ENCODE results near the gene ECD. TPM values are rescaled to one million over a fixed set of nuclear protein-coding genes. Genes with fewer than 3 reads are reported as not detected.

ECD gene
- total RNA-seq: 10 to 100 TPM in 3 of 4 donors, 1 to 10 TPM in 1; 6.4 to 27.0 (median 24.7) TPM

GRCh38 chr10:73167783-73168464 lies at the start of gene ECD, which contains the start of gene FAM149B1:
ECD (minus strand) TSS chr10:73168008; CDS start chr10:73163937, 4,071 bp downstream.
FAM149B1 (plus strand) TSS chr10:73168119; CDS start chr10:73168340, 221 bp downstream.
- DNase-seq: peak; percentile 95
- Histone ChIP-seq H3K27me3 (no peaks in the 10 kb centered on the region), H3K9me3 (no peaks in the 10 kb centered on the region), H3K36me3 (peaks cover 0 to 9% (median 2%) of the 10 kb centered on the region in 4 donors), H3K4me3 (peak within 1 kb of the TSS; percentile 76 to 94 (median 88)), H3K4me1 (peaks cover 11 to 49% (median 19%) of the 10 kb centered on the region in 4 donors), H3K27ac (peak within 1 kb of the TSS; percentile 96 to 99 (median 96))
- intact Hi-C loops (cut with DNase I; ENCODE audit: low total_unique reads) (loop anchor here (5.0 kb wide), 1 partner anchor 1381 kb away; no protein-coding TSS in a partner anchor), in situ Hi-C loops (cut with MboI; ENCODE audit: low pct_ligation_motif_present in 1 of 4, low pct_unique_long_range_greater_than_20kb in 1 of 4, low sequenced_read_pairs in 3 of 4) (loop anchor here in 2 of 4 donors (10.0 to 25.0 kb wide), 3 partner anchors 63 to 806 kb away; partner anchors contain the start of genes DNAJB12 (in 1 of the 2) and P4HA1 (in 1 of the 2))
- 1% methylated on average over 35 of the region's 49 CpGs; no CpG with 5 or more reads in 1 of the 2 donors for WGBS, 2 donors (ENCODE audit: low coverage in 1 of 2)
- TF ChIP-seq POLR2AphosphoS5 (IDR thresholded peaks at IDR 0.05) (peak; percentile 97 to 98 (median 97)), POLR2A (IDR thresholded peaks at IDR 0.05) (peak; percentile 96), CTCF (IDR thresholded peaks at IDR 0.05) (peak in 3 of 5 experiments; percentile 25 to 44 (median 26)), EP300 (IDR thresholded peaks at IDR 0.05; ENCODE audit: low read depth) (no peak)

- Histone ChIP-seq H3K36me3 (peaks cover 0 to 15% (median 0%) of the 10 kb centered on the region in 4 donors), H3K9me3 (no peaks in the 10 kb centered on the region), H3K27ac (no peak overlapping the region), H3K4me3 (no peak overlapping the region), H3K27me3 (no peaks in the 10 kb centered on the region), H3K4me1 (no peaks in the 10 kb centered on the region)
- intact Hi-C loops (cut with DNase I; ENCODE audit: low total_unique reads) (no loop called here), in situ Hi-C loops (cut with MboI; ENCODE audit: low pct_ligation_motif_present in 1 of 4, low pct_unique_long_range_greater_than_20kb in 1 of 4, low sequenced_read_pairs in 3 of 4) (no loop called here)
- WGBS, 2 donors (ENCODE audit: low coverage in 1 of 2): 100% methylated on average over 1 of the region's 1 CpG
- TF ChIP-seq EP300 (IDR thresholded peaks at IDR 0.05; ENCODE audit: low read depth) (no peak), POLR2A (IDR thresholded peaks at IDR 0.05) (no peak), POLR2AphosphoS5 (IDR thresholded peaks at IDR 0.05) (no peak), CTCF (IDR thresholded peaks at IDR 0.05) (no peak)
- no peak for DNase-seq
These were observed 47.9 kb upstream of the ECD start for GRCh38 chr10:73215749-73216148.

- no peak for TF ChIP-seq POLR2AphosphoS5 (IDR thresholded peaks at IDR 0.05)
- no peak for TF ChIP-seq POLR2A (IDR thresholded peaks at IDR 0.05)
- in situ Hi-C loops (cut with MboI; ENCODE audit: low pct_ligation_motif_present in 1 of 4, low pct_unique_long_range_greater_than_20kb in 1 of 4, low sequenced_read_pairs in 3 of 4): no loop called here
- Histone ChIP-seq H3K9me3 (no peaks in the 10 kb centered on the region), H3K4me1 (no peaks in the 10 kb centered on the region), H3K27me3 (no peaks in the 10 kb centered on the region), H3K4me3 (no peak overlapping the region), H3K27ac (no peak overlapping the region), H3K36me3 (peaks cover 0 to 11% (median 0%) of the 10 kb centered on the region in 4 donors)
- intact Hi-C loops (cut with DNase I; ENCODE audit: low total_unique reads): no loop called here
- DNase-seq: no peak
- 87 to 94% methylated on average over 1 to 4 of the region's 4 CpGs for WGBS, 2 donors (ENCODE audit: low coverage in 1 of 2)
These were observed 43.5 kb upstream of the ECD start for GRCh38 chr10:73211106-73211811.

GRCh38 chr10:73210395-73211105 lies 42.7 kb upstream of the ECD start:
- H3K4me3 ChIP-seq: no peak overlapping the region
- no peaks in the 10 kb centered on the region for H3K27me3 ChIP-seq
- no peak for DNase-seq
- intact Hi-C loops (cut with DNase I; ENCODE audit: low total_unique reads) (no loop called here), in situ Hi-C loops (cut with MboI; ENCODE audit: low pct_ligation_motif_present in 1 of 4, low pct_unique_long_range_greater_than_20kb in 1 of 4, low sequenced_read_pairs in 3 of 4) (no loop called here)
- H3K27ac ChIP-seq: no peak overlapping the region
- no peak for TF ChIP-seq EP300 (IDR thresholded peaks at IDR 0.05; ENCODE audit: low read depth)
- H3K4me1 ChIP-seq: no peaks in the 10 kb centered on the region
- 96 to 100% methylated on average over 2 to 3 of the region's 3 CpGs for WGBS, 2 donors (ENCODE audit: low coverage in 1 of 2)
- H3K9me3 ChIP-seq: no peaks in the 10 kb centered on the region
- H3K36me3 ChIP-seq: peaks cover 0 to 11% (median 0%) of the 10 kb centered on the region in 4 donors
